Activated gamma-delta T cell treated with anti-CD3 and anti-CD28 coated beads, Interleukin-2, amount 50 U/mL, for 16 hours (primary cell): ENCODE results near the gene CXCL3.
"Not testable (repeated sequence)": the region's sequence is repeated elsewhere in the genome, so short reads cannot be mapped to it uniquely, and the experiment has no call there.

ENCODE experiments used
- DNase-seq: peaks from one replicate; pipeline ENCODE4 v3.0.0-alpha.2; 2020; ENCODE audit warnings: low read depth

The CXCL3 gene

GRCh38 chr4:74038425-74039314 lies at the start of gene CXCL3:
Gene CXCL3, minus strand, starts transcription at chr4:74038689. Its CDS starts 78 bp downstream, at chr4:74038611.
- DNase-seq: no peak

- DNase-seq: no peak
Observed at GRCh38 chr4:74087481-74087880, 49.0 kb upstream of the CXCL3 start.

DNA sequence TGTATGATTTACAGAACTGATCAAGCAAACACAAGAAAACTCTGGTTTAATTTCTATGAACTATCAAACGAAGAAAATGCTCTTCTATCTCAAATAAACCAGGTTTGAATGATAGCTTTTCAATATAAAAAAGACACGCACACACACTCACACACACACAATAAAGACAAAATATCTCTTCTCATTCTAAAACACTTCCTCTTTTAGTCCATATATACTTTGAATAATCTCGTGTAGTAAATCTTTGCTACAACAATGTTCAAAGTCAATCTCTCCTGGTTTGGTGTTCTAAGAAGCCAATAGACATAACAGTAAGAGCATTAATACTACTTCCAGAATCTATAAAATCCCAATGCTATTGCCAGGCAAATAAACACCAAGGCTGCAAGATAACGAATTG lies 47.2 kb upstream of the CXCL3 start:
- no peak for DNase-seq

- DNase-seq: no peak
Observed at GRCh38 chr4:74084984-74085383, 46.5 kb upstream of the CXCL3 start.

- DNase-seq: no peak
Observed at GRCh38 chr4:74083546-74083945, 45.1 kb upstream of the CXCL3 start.

DNA sequence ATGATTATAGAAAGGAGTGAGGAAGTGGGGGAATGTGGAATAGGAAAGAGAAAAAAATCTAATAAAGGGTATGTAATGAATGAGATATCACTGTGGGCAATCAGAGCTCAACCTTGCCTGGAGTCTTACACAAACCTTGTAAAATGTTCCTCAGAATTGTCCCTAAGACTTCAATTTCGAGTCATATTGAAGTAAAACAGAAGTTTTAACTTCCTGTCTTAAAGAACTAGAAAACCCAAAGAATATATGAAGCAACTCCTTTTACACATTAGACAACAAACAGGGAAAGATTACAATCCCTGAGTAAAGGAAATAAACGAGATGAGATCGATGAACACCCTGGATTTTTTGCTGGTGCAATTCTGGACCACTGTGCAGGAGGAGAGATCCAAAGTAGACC lies 42.5 kb upstream of the CXCL3 start:
- DNase-seq: no peak

DNA sequence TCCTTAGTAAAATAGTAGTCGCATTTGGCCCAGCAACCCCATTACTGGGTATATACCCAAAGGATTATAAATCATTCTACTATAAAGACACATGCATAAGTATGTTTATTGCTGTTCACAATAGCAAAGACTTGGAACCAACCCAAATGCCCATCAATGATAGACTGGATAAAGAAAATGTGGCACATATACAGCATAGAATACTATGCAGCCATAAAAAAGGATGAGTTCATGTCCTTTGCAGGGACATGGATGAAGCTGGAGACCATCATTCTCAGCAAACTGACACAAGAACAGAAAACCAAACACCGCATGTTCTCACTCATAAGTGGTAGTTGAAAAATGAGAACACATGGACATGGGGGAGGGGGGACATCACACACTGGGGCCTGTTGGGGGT lies 41.9 kb upstream of the CXCL3 start:
- not testable (repeated sequence) for DNase-seq

- DNase-seq: not testable (repeated sequence)
Observed at GRCh38 chr4:74079024-74079423, 40.5 kb upstream of the CXCL3 start.

DNA sequence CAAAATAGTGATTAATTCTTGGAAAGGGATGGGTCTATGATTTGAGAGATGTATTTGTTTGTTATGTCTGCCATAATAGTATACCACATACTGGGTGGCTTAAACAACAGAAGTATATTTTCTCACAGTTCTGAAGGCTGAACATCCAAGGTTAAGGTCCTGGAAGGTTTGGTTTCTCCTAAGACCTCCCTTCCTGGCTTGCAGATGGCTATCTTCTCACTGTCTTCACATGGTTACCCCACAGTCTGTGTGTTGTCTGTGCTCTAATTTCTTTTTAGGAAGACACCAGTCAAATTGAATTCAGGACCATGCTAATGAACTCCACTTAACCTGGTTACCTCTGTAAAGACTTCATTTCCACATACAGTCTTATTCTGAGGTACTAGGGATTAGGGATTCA lies 34.9 kb upstream of the CXCL3 start:
- DNase-seq: no peak

GRCh38 chr4:74072739-74073138 lies 34.2 kb upstream of the CXCL3 start:
- DNase-seq: no peak

DNA sequence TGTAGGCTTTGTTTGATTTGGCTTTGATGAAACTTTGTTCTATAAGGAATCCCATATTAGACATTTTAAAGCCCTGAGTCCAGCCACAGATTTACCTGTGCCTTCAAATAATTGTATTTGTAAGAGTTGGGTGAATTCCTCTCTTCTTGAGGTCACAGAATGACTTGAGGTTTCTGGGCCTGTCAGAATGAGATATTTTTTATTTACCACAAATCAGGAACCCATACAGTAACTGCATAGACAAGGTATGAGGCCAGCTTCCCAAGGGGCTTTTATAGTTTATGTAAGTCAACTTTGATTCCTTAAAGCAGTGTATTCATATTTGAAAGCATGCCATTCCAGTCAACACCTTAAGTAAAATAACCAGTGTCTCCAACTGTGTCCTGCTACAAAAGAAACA lies 29.1 kb upstream of the CXCL3 start:
- DNase-seq: no peak

DNA sequence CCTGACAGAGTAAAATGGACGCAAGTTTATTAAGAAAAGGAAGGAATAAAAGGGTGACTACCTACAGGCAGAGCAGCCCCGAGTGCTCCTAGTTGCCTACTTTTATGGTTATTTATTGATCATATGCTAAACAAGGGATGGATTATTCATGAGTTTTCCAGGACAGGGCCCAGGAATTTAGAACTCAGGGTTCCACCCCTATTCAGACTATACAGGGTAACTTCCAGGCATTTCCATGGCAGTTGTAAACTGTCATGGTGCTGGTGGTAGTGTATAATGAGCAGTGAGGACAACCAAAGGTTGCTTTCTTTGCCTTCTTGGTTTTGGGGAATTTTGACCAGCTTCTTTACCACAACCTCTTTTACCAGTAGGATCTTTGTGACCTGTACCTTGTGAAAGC lies 27.7 kb upstream of the CXCL3 start:
- DNase-seq: no peak

DNA sequence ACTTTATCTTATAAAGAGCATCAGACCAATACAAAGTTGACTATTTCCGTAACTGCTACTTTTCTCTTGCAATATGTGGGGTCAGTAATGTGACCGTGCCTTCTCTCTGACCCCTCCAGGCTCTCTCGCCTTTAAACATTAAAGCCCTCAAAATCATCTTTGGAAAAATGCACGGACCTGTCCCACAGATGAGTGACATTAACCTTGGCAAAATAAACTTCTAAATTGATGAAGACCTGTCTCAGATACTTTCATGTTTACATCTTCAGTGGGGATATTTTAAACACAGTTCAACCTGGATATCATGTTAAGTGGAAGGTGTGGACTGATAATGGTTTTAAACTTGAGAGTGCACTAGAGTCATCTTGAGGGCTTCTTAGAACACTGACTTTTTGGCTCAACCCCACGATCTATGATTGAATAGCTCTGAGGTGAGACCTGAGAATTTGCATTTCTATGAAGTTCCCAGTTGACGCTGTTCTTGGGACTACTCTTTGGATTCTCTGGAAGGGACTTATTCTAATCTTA lies 26.7 kb upstream of the CXCL3 start:
- no peak for DNase-seq

- DNase-seq: no peak
Observed at GRCh38 chr4:74063859-74064258, 25.4 kb upstream of the CXCL3 start.

DNA sequence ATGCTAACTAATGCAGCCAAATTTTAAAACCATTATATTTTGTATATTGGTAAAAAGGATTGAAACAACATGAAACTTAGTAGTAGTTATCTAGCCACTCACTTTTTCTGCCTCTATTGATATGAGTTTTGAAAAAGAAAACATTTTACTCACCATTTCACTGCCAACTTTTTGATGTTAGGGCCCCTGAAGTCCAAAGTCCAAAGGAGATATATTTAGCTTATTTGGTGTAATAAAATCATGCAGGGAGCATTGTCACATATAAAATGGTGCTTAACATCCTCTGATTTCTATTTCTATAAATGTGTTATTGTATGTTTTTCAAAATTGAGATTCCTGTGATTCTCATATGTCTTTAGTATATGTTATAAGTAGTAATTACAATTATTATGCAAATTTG lies 24.5 kb upstream of the CXCL3 start:
- no peak for DNase-seq

DNA sequence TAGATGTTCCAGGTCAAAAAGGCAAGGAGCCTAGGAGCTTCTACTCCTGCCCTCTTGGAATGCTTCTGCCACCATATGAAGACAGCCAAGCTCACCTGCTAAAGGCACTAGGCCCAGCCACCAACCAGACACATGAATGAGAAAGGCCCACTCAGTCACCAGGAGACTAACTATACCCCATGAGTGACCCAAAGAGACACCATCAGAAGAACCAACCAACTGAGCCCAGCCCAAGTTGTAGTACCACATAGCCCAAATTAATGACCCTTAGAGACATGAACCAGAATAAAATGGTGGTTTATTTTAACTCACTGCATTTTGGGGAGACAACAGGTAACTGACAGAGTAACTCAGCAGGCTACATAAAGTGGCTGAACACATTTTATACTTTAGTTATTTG lies 22.9 kb upstream of the CXCL3 start:
- DNase-seq: no peak

DNA sequence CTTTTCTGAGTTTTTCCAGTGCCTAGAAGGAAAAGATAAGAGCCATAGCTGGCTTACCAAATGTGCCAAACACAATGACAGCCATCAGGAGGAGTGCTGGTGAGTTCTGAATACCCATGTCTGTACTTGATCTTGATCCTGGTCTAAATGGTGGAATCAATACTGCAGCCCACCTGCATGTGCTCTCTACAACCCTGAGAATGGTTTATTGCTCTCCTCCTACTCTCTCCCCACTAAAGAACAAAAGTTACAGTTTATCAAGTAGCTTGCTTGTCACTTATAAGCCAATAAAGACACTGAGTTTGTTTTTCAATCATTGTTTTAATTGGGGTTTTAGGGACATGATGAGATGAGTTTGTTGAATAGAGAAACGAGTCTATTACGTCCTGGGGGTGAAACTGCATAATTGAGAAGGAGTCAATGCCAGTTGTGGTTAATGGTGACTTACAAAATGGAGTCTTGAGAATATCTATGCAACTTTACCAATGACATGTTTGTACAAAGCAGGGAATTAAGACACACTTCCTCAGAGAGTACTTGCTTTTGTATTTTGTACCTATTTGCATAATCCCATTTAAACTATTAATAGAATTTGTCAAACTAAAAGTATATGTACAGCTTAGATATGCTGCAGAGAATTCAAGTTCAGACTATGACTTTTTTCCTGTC lies 20.8 kb upstream of the CXCL3 start:
- DNase-seq: no peak

DNA sequence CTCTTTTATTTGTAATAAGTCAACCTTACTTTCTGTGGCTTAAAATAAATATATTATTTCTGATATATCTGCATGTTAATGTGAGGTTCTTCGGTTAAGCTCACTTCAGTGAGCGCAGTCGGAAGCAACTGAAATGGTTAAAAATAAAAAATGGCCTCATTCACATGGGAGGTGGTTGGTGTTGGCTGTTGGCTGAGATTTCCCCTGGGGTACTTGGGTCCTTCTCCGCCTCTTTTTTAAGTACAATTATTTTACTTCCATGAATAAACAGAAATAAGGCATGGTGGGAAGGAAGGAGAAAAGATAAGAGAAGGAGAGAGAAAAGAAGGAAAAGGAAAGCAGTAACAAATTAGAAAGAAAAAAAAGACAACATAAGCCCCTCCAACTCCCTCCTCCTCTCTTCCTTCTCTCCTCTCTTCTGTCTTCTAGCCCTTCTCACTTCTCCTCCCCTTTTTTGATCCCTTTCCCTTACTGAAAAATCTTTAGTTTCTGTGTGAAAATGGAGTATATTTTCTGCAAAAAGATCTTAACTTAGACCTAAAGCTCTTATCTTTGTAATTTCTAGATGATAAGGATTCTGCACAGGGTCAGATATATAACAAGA lies 19.7 kb upstream of the CXCL3 start:
- DNase-seq: no peak

- DNase-seq: no peak
Observed at GRCh38 chr4:74057588-74057987, 19.1 kb upstream of the CXCL3 start.

- no peak for DNase-seq
Observed at GRCh38 chr4:74056858-74057562, 18.5 kb upstream of the CXCL3 start.

GRCh38 chr4:74056114-74056857 lies 17.8 kb upstream of the CXCL3 start:
- no peak for DNase-seq

- DNase-seq: no peak
Observed at GRCh38 chr4:74055498-74055897, 17.0 kb upstream of the CXCL3 start.
